Ecto neural progenitor cell (in vitro differentiated cells): ENCODE measurements around the gene DEPDC1B.
"Not testable (repeated sequence)": the region's sequence is repeated elsewhere in the genome, so short reads cannot be mapped to it uniquely, and the experiment has no call there.

Experiments used
- DNase-seq: peaks from one replicate; pipeline ENCODE4 v3.0.0-alpha.2; 2018; ENCODE audit warnings: low spot score

The DEPDC1B gene

GRCh38 chr5:60699288-60699608 is 718 bp downstream of the DEPDC1B start:
- DNase-seq: no peak

GRCh38 chr5:60698336-60698735 is 1.6 kb downstream of the DEPDC1B start:
- no peak for DNase-seq

- no peak for DNase-seq
Measured at GRCh38 chr5:60690326-60690725, 9.6 kb downstream of the DEPDC1B start.

GRCh38 chr5:60688980-60689379 is 11.0 kb downstream of the DEPDC1B start:
- DNase-seq: no peak

- no peak for DNase-seq
Measured at GRCh38 chr5:60687927-60688720, 11.8 kb downstream of the DEPDC1B start.

GRCh38 chr5:60686157-60686556 is 13.8 kb downstream of the DEPDC1B start:
- no peak for DNase-seq

- no peak for DNase-seq
Measured at GRCh38 chr5:60685700-60686099, 14.3 kb downstream of the DEPDC1B start.

- no peak for DNase-seq
Measured at GRCh38 chr5:60685028-60685427, 14.9 kb downstream of the DEPDC1B start.

GRCh38 chr5:60682007-60682406 is 18.0 kb downstream of the DEPDC1B start:
- not testable (repeated sequence) for DNase-seq

GRCh38 chr5:60679816-60680215 is 20.1 kb downstream of the DEPDC1B start:
- DNase-seq: no peak

GRCh38 chr5:60677850-60678664 is 21.9 kb downstream of the DEPDC1B start:
- no peak for DNase-seq

- no peak for DNase-seq
Measured at GRCh38 chr5:60675286-60675685, 24.7 kb downstream of the DEPDC1B start.

- no peak for DNase-seq
Measured at GRCh38 chr5:60674251-60675069, 25.5 kb downstream of the DEPDC1B start.

- no peak for DNase-seq
Measured at GRCh38 chr5:60673334-60673733, 26.6 kb downstream of the DEPDC1B start.

- DNase-seq: no peak
Measured at GRCh38 chr5:60672693-60673264, 27.2 kb downstream of the DEPDC1B start.

- DNase-seq: no peak
Measured at GRCh38 chr5:60671899-60672692, 27.9 kb downstream of the DEPDC1B start.

- no peak for DNase-seq
Measured at GRCh38 chr5:60670749-60671148, 29.2 kb downstream of the DEPDC1B start.

- no peak for DNase-seq
Measured at GRCh38 chr5:60668686-60669304, 31.2 kb downstream of the DEPDC1B start.

GRCh38 chr5:60651872-60652620 is 47.9 kb downstream of the DEPDC1B start:
- DNase-seq: no peak

GRCh38 chr5:60649288-60649917 is 50.6 kb downstream of the DEPDC1B start:
- DNase-seq: no peak
